Activated CD4-positive, alpha-beta T cell treated with anti-CD3 and anti-CD28 coated beads for 4 hours (primary cell): ENCODE data around the gene APOL1.
"Not testable (repeated sequence)": the region's sequence is repeated elsewhere in the genome, so short reads cannot be mapped to it uniquely, and the experiment has no call there.

Experiments
- DNase-seq, 2 donors: peaks; one replicate each; pipeline ENCODE4 v3.0.0-alpha.2; 2020

APOL1 gene

GRCh38 chr22:36226189-36226588 is 26.7 kb upstream of the APOL1 start:
- no peak for DNase-seq

GRCh38 chr22:36227396-36227795 is 25.5 kb upstream of the APOL1 start:
- DNase-seq: no peak

- DNase-seq: no peak
These were observed 25.1 kb upstream of the APOL1 start for GRCh38 chr22:36227806-36228205.

GRCh38 chr22:36228369-36228768 is 24.6 kb upstream of the APOL1 start:
- not testable (repeated sequence) for DNase-seq

DNA sequence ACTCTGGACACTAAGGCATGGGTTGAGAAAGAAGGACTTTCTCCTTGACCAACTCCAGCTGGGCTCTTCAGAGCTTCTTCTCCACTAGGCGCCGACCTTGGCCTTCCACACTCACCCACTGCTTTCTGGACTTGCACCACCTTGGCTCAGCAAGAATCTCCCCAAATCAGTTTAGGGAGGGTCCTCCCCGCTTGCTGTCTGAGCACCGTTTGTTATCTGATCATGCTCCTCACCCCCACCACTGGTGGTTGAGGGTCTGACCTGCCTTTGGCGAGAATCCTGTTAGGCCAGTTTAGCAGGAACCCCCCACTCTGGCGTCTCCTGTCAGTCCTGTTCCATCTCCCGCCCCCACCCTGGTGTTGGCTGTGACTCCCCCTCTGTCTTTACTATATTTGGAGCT is 24.0 kb upstream of the APOL1 start:
- DNase-seq: no peak

DNA sequence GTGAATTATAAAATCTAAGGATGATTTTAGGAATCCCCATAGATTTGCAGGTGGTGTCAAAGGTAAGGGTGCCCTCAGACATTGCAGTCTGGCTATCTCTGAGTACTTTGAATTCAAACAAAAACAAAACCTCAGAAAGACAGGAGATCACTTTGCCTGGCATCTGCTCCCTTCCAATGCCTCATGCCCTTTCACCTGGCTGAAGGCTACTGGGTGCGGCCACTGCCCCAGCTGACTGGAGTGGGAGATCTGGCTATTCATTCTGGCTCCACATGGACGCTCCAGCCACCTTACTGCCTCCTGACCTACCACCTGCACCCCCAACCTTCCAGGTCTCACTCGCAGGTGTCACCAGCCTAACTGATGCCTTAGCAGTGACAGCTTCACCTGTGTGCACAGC is 23.3 kb upstream of the APOL1 start:
- DNase-seq: not testable (repeated sequence)

- not testable (repeated sequence) for DNase-seq
These were observed 21.9 kb upstream of the APOL1 start for GRCh38 chr22:36231051-36231450.

DNA sequence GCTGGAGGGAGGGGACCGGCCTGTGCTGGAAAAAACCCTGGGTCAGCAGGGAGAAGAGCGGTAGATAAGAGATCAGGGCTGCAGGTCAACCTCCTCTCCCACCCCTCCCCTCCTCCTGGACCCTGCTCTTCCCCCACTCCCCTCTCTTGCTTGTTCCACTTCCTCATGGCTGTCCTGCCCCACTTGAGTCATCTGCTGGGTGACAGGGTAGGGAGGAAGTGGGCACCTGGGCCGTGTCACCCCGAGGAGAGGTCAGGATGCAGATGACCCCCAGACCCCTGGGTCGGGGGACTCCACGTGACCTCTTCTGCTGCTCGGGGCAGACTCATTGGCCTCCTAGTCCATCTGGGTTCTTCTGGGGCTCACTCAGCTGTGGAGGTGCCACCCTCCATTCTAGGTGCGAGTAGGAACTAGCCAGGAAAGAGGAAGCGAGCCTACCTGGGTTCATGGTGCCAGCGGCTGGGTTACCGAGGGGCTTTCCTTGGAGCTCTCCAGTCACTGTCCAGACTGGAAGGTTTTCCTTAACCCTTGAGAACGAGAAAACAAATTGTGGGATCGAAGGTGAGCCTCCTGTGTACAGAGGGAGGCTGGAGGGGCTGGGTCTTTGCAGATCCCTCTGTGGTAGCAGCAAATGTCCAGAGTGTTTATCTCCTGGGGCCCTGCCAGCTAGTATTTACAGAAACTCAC is 20.1 kb upstream of the APOL1 start:
- no peak for DNase-seq

- no peak for DNase-seq
These were observed 19.1 kb upstream of the APOL1 start for GRCh38 chr22:36233796-36234195.

GRCh38 chr22:36234213-36234612 is 18.7 kb upstream of the APOL1 start:
- DNase-seq: no peak

DNA sequence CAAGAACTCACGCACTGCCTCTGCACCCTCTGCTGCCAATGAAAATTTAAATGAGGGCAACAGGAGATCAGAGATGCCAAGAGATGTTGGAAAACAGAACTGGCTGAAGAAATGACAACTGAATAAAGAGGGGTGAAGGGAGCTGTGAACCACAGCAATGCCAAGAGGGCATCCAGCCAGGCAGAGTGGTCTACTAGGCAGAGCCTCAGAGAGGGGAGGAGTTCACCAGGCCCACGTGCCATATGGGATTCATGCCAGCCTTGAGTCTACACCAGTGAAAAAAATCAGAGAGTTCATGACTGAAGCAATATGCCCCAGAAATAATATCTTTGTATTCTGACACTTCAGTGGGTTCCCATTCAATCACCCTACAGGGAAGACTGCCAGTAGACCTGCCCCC is 18.0 kb upstream of the APOL1 start:
- DNase-seq: no peak

DNA sequence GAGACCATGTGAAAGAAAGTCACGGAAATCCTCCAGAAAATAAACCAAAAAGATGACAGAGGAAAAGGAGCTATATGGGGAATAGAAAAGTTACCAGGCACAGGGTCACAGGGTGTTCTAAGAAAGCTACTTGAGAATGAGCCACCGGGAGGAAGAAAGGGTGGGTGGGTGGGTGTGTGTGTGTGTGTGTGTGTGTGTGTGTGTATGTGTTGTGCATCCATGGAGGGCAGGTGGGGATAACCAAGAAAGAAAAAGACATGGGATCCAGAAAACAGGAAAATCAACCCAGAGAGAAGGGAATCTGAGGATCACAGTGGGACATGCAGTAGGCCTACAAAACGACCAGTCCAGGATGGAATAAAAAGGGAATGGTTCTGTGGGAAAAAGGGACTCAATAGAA is 17.3 kb upstream of the APOL1 start:
- no peak for DNase-seq

- no peak for DNase-seq
These were observed 16.3 kb upstream of the APOL1 start for GRCh38 chr22:36236388-36237319.

GRCh38 chr22:36237462-36238372 is 15.2 kb upstream of the APOL1 start:
- peak; percentile 19 to 20 for DNase-seq

GRCh38 chr22:36238373-36239149 is 14.4 kb upstream of the APOL1 start:
- no peak for DNase-seq

DNA sequence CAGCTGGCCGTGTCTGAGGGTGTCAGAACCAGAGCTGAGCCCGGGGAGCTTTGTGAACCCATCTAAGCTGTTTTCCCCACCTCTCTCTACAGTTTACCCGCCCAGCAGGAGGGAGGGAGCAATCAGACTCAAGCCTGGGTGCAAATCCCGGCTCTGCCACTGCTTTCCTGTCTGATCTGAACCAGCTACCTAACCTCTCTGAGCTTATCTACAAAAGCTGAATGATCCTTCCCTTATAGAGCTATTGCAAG is 13.9 kb upstream of the APOL1 start:
- DNase-seq: no peak

DNA sequence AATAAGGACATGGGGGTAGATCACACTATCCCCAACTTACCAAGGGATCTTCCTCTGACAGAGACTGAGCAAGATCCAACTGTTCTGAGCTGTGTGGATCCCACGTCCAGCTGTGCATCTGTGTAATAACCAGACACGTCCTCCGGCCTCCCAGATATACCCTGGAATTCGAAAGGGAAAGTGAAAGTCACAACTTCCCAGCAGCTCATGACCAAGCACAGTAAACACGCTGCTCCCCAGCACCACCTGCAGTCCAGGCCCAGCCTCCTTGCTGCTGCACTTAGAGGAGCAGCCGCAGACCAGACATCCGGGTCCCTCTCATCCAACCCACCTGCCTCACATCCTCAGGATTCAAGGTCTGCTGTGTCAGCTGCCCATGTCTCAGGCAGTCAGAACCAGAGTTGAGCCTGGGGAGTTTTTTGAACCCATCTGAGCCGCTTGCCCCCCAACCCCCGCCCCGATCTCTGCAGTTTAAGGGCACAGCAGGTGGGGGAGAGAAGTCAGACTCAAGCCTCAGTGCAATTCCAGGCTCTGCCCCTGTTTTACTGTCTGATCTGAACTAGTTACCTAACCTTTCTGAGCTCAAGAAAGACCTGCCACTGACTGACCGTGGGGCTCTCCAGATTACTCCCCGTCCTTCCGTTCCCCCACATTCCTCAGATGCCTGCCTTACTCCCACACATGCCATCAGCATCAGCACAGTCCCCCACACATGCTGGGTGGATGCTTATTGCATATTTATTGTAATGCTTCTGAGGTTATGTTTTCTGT is 13.3 kb upstream of the APOL1 start, which contains the start of gene APOL2:
Gene APOL2 (minus strand): TSS at position 127 of the 771 bp plus-strand sequence. CDS start 6,365 bp downstream, outside the sequence.
- peak; percentile 84 to 85 for DNase-seq

GRCh38 chr22:36243986-36244385 is 8.9 kb upstream of the APOL1 start:
- no peak for DNase-seq

DNA sequence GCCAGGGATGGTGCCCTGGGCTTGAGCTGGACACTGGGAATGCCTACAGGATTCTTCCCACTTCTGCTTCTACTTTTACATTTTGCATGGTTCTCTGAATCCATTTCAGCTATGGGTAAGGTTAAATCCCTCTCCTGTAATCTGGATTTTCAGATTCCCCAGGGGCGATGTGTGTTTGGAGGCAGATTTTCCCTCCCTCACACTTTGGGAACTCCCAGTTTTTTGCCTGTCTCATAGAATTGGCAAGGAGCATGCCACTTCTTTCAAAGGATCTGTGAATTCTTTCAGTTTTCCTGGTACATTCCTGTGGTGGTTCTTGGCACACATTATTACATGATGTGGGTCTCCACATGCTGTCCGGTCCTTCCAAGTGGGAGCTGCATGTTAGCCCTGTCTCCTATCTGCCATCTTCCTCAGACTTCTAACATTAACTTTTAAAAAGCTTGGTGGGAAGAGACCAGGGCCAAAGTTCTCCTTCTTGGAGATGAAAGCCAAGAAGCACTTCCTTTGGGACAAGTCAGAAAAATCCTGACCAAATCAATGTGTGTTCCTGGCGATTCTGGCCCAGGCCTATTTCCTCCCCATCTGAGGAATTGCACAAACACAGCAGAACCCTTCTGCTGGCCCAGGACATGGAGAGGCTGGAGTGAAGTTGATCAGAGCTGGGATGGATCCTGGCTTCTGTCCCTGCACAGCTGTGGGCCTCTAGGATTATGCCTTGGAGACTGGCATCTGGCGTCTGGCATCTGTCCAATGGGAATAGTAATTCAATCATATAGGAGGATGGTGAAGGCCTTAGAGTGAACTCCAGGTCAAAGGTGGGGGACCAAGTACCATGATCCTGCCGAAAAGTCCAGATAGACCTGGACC is 8.2 kb upstream of the APOL1 start:
- no peak for DNase-seq

DNA sequence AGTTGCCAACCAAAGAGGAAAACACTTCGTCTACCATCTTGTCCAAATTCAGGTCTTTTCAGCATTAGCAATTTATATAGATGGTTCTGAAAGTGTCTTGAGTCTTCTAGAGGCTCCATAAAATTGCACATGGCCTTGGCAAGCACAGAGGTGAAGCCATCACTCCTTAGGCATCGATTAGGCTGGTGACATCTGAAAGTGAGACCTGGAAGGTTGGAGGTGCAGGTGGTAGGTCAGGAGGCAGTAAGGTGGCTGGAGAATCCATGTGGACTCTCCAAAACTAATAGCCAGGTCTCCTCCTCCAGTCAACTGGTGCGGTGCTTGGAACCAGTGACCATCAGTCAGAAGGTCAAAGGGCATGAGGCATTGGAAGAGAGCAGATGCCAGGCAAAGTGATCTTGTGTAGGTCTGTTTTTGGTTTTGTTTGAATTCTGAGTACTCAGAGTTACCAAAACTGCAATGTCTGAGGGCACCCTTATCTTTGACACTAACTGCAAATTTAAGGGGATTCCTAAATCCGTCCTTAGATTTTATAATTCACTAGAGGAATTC is 7.1 kb upstream of the APOL1 start:
- DNase-seq: no peak
